H9 (cell line): ENCODE measurements around the gene PPP2R3C. TPM values are rescaled to one million over a fixed set of nuclear protein-coding genes. Genes with fewer than 3 reads are reported as not detected.

Experiments used
- DNase-seq: peaks from one replicate; pipeline ENCODE4 v3.0.0-alpha.2; 2017
- H2AFZ ChIP-seq: one replicate; pipeline ENCODE4 v1.6.1; 2013; ENCODE audit warnings: mild to moderate bottlenecking, low read length, control low read depth, moderate library complexity
- H2AK5ac ChIP-seq: 2 replicates; pipeline ENCODE4 v1.6.1; 2013; ENCODE audit warnings: low read length, control low read depth, mixed read lengths; ENCODE audit not compliant: insufficient read length
- H2BK120ac ChIP-seq: one replicate; pipeline ENCODE4 v1.6.1; 2013; ENCODE audit warnings: low read depth, mild to moderate bottlenecking, low read length, control low read depth, inconsistent platforms; ENCODE audit not compliant: poor library complexity, severe bottlenecking
- H2BK12ac ChIP-seq: 2 replicates; pipeline ENCODE4 v1.6.1; 2013; ENCODE audit warnings: low read length, control low read depth, mixed read lengths, low read depth; ENCODE audit not compliant: insufficient read length
- H2BK15ac ChIP-seq: 2 replicates; pipeline ENCODE4 v1.6.1; 2013; ENCODE audit warnings: low read depth, low read length, control low read depth
- H2BK20ac ChIP-seq: one replicate; pipeline ENCODE4 v1.6.1; 2013; ENCODE audit warnings: low read depth, mild to moderate bottlenecking, low read length, control low read depth, inconsistent platforms; ENCODE audit not compliant: poor library complexity, severe bottlenecking
- H2BK5ac ChIP-seq: 2 replicates; pipeline ENCODE4 v1.6.1; 2013; ENCODE audit warnings: low read length, control low read depth, mixed read lengths; ENCODE audit not compliant: insufficient read length
- H3K14ac ChIP-seq: 2 replicates; pipeline ENCODE4 v1.6.1; 2013; ENCODE audit warnings: low read length, control low read depth; ENCODE audit not compliant: insufficient read depth
- H3K18ac ChIP-seq: 2 replicates; pipeline ENCODE4 v1.6.1; 2013; ENCODE audit warnings: low read depth, mild to moderate bottlenecking, mixed read lengths, low read length, control low read depth; ENCODE audit not compliant: insufficient read length
- H3K23ac ChIP-seq: 2 replicates; pipeline ENCODE4 v1.6.1; 2013; ENCODE audit warnings: low read length, control low read depth, mixed read lengths, low read depth; ENCODE audit not compliant: insufficient read length
- H3K23me2 ChIP-seq: 2 replicates; pipeline ENCODE4 v1.6.1; 2013; ENCODE audit warnings: low read depth, mild to moderate bottlenecking, mixed read lengths, low read length, control low read depth; ENCODE audit not compliant: insufficient read length, poor library complexity, severe bottlenecking
- H3K27ac ChIP-seq: 2 replicates; pipeline ENCODE4 v1.5.1; 2013; ENCODE audit warnings: low read length, control low read depth, mixed read lengths, low read depth; ENCODE audit not compliant: insufficient read length
- H3K27me3 ChIP-seq: 2 replicates; pipeline ENCODE4 v1.6.1; 2013; ENCODE audit warnings: low read length, control low read depth, inconsistent platforms; ENCODE audit not compliant: insufficient read depth
- H3K4ac ChIP-seq: 2 replicates; pipeline ENCODE4 v1.6.1; 2013; ENCODE audit warnings: low read depth, mild to moderate bottlenecking, control low read depth, inconsistent platforms, low read length, moderate library complexity
- H3K4me1 ChIP-seq: 2 replicates; pipeline ENCODE4 v1.6.1; 2013; ENCODE audit warnings: low read length, control low read depth, inconsistent platforms; ENCODE audit not compliant: insufficient read depth
- H3K4me2 ChIP-seq: 2 replicates; pipeline ENCODE4 v1.6.1; 2013; ENCODE audit warnings: low read length, control low read depth, mixed read lengths; ENCODE audit not compliant: insufficient read length, insufficient read depth
- H3K56ac ChIP-seq: 2 replicates; pipeline ENCODE4 v1.6.1; 2013; ENCODE audit warnings: low read depth, mild to moderate bottlenecking, mixed read lengths, low read length, control low read depth; ENCODE audit not compliant: insufficient read length
- H3K79me1 ChIP-seq: 2 replicates; pipeline ENCODE4 v1.6.1; 2013; ENCODE audit warnings: low read depth, mild to moderate bottlenecking, moderate library complexity, low read length, control low read depth, inconsistent platforms; ENCODE audit not compliant: insufficient read depth, poor library complexity, severe bottlenecking
- H3K79me2 ChIP-seq: 2 replicates; pipeline ENCODE4 v1.6.1; 2013; ENCODE audit warnings: low read length, control low read depth, inconsistent platforms; ENCODE audit not compliant: insufficient read depth
- H3K9ac ChIP-seq: 2 replicates; pipeline ENCODE4 v1.6.1; 2013; ENCODE audit warnings: low read length, control low read depth, mixed read lengths; ENCODE audit not compliant: insufficient read length; ENCODE audit errors: extremely low read depth
- H3K9me3 ChIP-seq: one replicate; pipeline ENCODE4 v1.6.1; 2013; ENCODE audit warnings: low read depth, low read length, inconsistent platforms; ENCODE audit not compliant: control insufficient read depth
- H3T11ph ChIP-seq: one replicate; pipeline ENCODE4 v1.6.1; 2013; ENCODE audit warnings: mild to moderate bottlenecking, low read length, control low read depth, inconsistent platforms
- H4K20me1 ChIP-seq: one replicate; pipeline ENCODE4 v1.6.1; 2013; ENCODE audit not compliant: control insufficient read depth, insufficient read length, insufficient read depth
- H4K5ac ChIP-seq: 2 replicates; pipeline ENCODE4 v1.6.1; 2013; ENCODE audit warnings: low read depth, mild to moderate bottlenecking, mixed read lengths, low read length, control low read depth; ENCODE audit not compliant: insufficient read length
- H4K8ac ChIP-seq: replicated peaks from 2 replicates; pipeline ENCODE4 v1.6.1; 2013; ENCODE audit warnings: low read length, control low read depth, mixed read lengths, low read depth; ENCODE audit not compliant: insufficient read length
- H4K91ac ChIP-seq: 2 replicates; pipeline ENCODE4 v1.6.1; 2013; ENCODE audit warnings: low read depth, mild to moderate bottlenecking, moderate library complexity, mixed read lengths, low read length, control low read depth; ENCODE audit not compliant: insufficient read length
- H3K27ac Mint-ChIP-seq, 3 experiments: 2 replicates in 2 of 3; 3 replicates in 1 of 3; pipeline ENCODE4 v1.8.0; 2020 to 2021; ENCODE audit warnings: mixed read lengths in 3 of 3, mild to moderate bottlenecking in 1 of 3, moderate library complexity in 1 of 3
- H3K27me3 Mint-ChIP-seq: 2 replicates; pipeline ENCODE4 v1.8.0; 2021; ENCODE audit warnings: low read depth, mild to moderate bottlenecking, moderate library complexity, mixed read lengths
- H3K36me3 Mint-ChIP-seq, 3 experiments: 2 replicates in 2 of 3; 3 replicates in 1 of 3; pipeline ENCODE4 v1.8.0; 2020 to 2021; ENCODE audit warnings: low read depth in 3 of 3, mixed read lengths in 3 of 3; ENCODE audit not compliant: insufficient read depth in 1 of 3
- H3K4me1 Mint-ChIP-seq, 2 experiments: 2 replicates each; pipeline ENCODE4 v1.8.0; 2020; ENCODE audit warnings: mixed read lengths in 2 of 2
- H3K4me3 Mint-ChIP-seq, 2 experiments: 2 replicates in 1 of 2; 3 replicates in 1 of 2; pipeline ENCODE4 v1.8.0; 2020 to 2021; ENCODE audit warnings: mild to moderate bottlenecking in 2 of 2, mixed read lengths in 2 of 2, moderate library complexity in 1 of 2
- H3K9me3 Mint-ChIP-seq, 2 experiments: 2 replicates in 1 of 2; 3 replicates in 1 of 2; pipeline ENCODE4 v1.8.0; 2020; ENCODE audit warnings: mild to moderate bottlenecking in 2 of 2, mixed read lengths in 2 of 2, moderate library complexity in 1 of 2
- CTCF ChIP-seq: fragments of 200-600 bp; sonication (generic); conservative IDR thresholded peaks from 3 replicates; pipeline ENCODE4 v1.8.0; 2021; ENCODE audit warnings: antibody characterized with exemption, mild to moderate bottlenecking
- WGBS: extraction: QIAGEN DNeasy Blood & Tissue Kit; methylation state at CpG from one replicate; pipeline ENCODE4 v1.1.7; 2013; ENCODE audit warnings: missing lambda C conversion rate, low lambda C conversion rate, mixed read lengths; ENCODE audit not compliant: insufficient read length; ENCODE audit errors: extremely low coverage; 5-methylcytosine and 5-hydroxymethylcytosine counted together
- long read RNA-seq: library from polyadenylated mRNA; unstranded; transcript quantifications from one replicate; pipeline ENCODE4 v2.0.0, GENCODE V29; 2020
- total RNA-seq: library from RNA; stranded (reverse); gene quantifications from 2 replicates; pipeline ENCODE4 v1.2.1, GENCODE V29; 2021

The PPP2R3C gene
- total RNA-seq = 51.1 and 52.9 TPM in 2 replicates
- long read RNA-seq, transcript PPP2R3C-217 (12 exons, 1,846 nt) = minor isoform, 49 of 286 reads
- long read RNA-seq, transcript PPP2R3C-201 (13 exons, 1,839 nt) = major isoform, 134 of 286 reads
- long read RNA-seq, transcript PPP2R3C-204 (13 exons, 1,719 nt) = minor isoform, 18 of 286 reads
- long read RNA-seq, partial matches to known transcripts = 18 of 286 reads
- long read RNA-seq, other reads (novel, unspliced or antisense) = 66 of 286 reads

- H4K20me1 ChIP-seq = no peaks in the 10 kb centered on the region
- H3K4me1 Mint-ChIP-seq = peaks cover 14 to 17% of the 10 kb centered on the region in 2 experiments
- peak within 1 kb of the TSS; percentile 96 for H3K9ac ChIP-seq
- H3K27me3 ChIP-seq = no peaks in the 10 kb centered on the region
- H3K4me1 ChIP-seq = no peaks in the 10 kb centered on the region
- H2AFZ ChIP-seq = peak within 1 kb of the TSS; percentile 56
- H3K27ac Mint-ChIP-seq = peak within 1 kb of the TSS; percentile 100
- peak within 1 kb of the TSS; percentile 97 for H4K8ac ChIP-seq
- peaks cover 16% of the 10 kb centered on the region for H3K23me2 ChIP-seq
- no CpG with 5 or more reads among the region's 57 CpGs for WGBS
- H3K23ac ChIP-seq = no peak within 1 kb of the TSS
- H2BK120ac ChIP-seq = peak within 1 kb of the TSS; percentile 82
- H2BK15ac ChIP-seq = no peak within 1 kb of the TSS
- peak within 1 kb of the TSS; percentile 96 for H3T11ph ChIP-seq
- H3K36me3 Mint-ChIP-seq = peaks cover 2 to 38% (median 30%) of the 10 kb centered on the region in 3 experiments; a peak in 5 of 7 replicates
- no peaks in the 10 kb centered on the region for H3K79me2 ChIP-seq
- peak within 1 kb of the TSS; percentile 98 for H2BK5ac ChIP-seq
- peak within 1 kb of the TSS; percentile 96 for H3K27ac ChIP-seq
- H3K56ac ChIP-seq = peak within 1 kb of the TSS; percentile 98
- peak within 1 kb of the TSS; percentile 91 to 96 for H3K4me3 Mint-ChIP-seq
- no peak within 1 kb of the TSS for H4K91ac ChIP-seq
- H3K4me2 ChIP-seq = peak within 1 kb of the TSS; percentile 47
- H2BK12ac ChIP-seq = peak within 1 kb of the TSS; percentile 90
- no peaks in the 10 kb centered on the region for H3K79me1 ChIP-seq
- peak within 1 kb of the TSS; percentile 100 for H4K5ac ChIP-seq
- H2AK5ac ChIP-seq = no peak within 1 kb of the TSS
- peak; percentile 95 for DNase-seq
- H3K4ac ChIP-seq = peak within 1 kb of the TSS; percentile 74; the same call in 1 of the 2 replicates
- TF ChIP-seq CTCF = no peak
- H3K14ac ChIP-seq = peak within 1 kb of the TSS; percentile 100
- H2BK20ac ChIP-seq = no peak within 1 kb of the TSS
- peak within 1 kb of the TSS; percentile 100 for H3K18ac ChIP-seq
- no peaks in the 10 kb centered on the region for H3K27me3 Mint-ChIP-seq
- no peaks in the 10 kb centered on the region for H3K9me3 ChIP-seq
- no peaks in the 10 kb centered on the region; a peak in 1 of 5 replicates for H3K9me3 Mint-ChIP-seq
Observed at GRCh38 chr14:35121887-35122695, at the start of gene PPP2R3C, which contains the start of gene PRORP. Gene PPP2R3C (minus strand): TSS chr14:35121990. CDS start chr14:35121959, 31 bp downstream. Gene PRORP (plus strand): TSS chr14:35122552. CDS start chr14:35123246, 694 bp downstream.
